GM12878 (cell line): Measurements from ENCODE around the gene DISC1. TPM values are rescaled to one million over a fixed set of nuclear protein-coding genes. Genes with fewer than 3 reads are reported as not detected.
"Not testable (repeated sequence)": the region's sequence is repeated elsewhere in the genome, so short reads cannot be mapped to it uniquely, and the experiment has no call there.

Experiments
- ATAC-seq: fragments of 200-7000 bp; cut with Tn5 transposase; 3 replicates; pipeline ENCODE4 v1.9.1; 2020; ENCODE audit warnings: mild to moderate bottlenecking, moderate library complexity
- BruUV-seq: library from RNA; stranded (reverse); fragments of 400-500 nt; replicated peaks from 2 replicates; lab custom pipeline; 2021; lab: Mats Ljungman, UMichigan
- CTCF ChIA-PET: fragments of 300-600 bp; sonication (Branson Sonifier 250); formaldehyde crosslinking; extraction: SDS; loops from one replicate; lab custom pipeline; 2021; ENCODE audit warnings: inconsistent platforms; lab: Yijun Ruan, JAX
- POLR2A ChIA-PET: fragments of 350-600 bp; formaldehyde crosslinking; extraction: SDS; loops from one replicate; lab custom pipeline; 2021; ENCODE audit warnings: inconsistent platforms; lab: Charles Lee
- RAD21 ChIA-PET: fragments of 300-600 bp; sonication (Branson Sonifier 250); formaldehyde crosslinking; loops from one replicate; lab custom pipeline; 2023; ENCODE audit warnings: antibody characterized with exemption; ENCODE audit not compliant: unreplicated experiment; lab: Charles Lee
- SMC1A ChIA-PET: fragments of 300-600 bp; sonication (Branson Sonifier 250); formaldehyde crosslinking; loops from one replicate; lab custom pipeline; 2023; ENCODE audit not compliant: unreplicated experiment, uncharacterized antibody; lab: Charles Lee
- DNase-seq: peaks from one replicate; pipeline ENCODE4 v3.0.0-alpha.2; 2011; ENCODE audit warnings: low read depth, low spot score
- FAIRE-seq: peaks from 3 replicates; lab custom pipeline; 2011; peaks lifted over from hg19 to GRCh38; lab: Jason Lieb, UNC
- H2AFZ ChIP-seq: 2 replicates; pipeline ENCODE4 v1.6.0; 2011; ENCODE audit warnings: low read depth, low read length, control low read depth; ENCODE audit not compliant: control insufficient read depth
- H3K27ac ChIP-seq: 2 replicates; pipeline ENCODE4 v1.5.1; 2011; ENCODE audit warnings: control low read depth; ENCODE audit not compliant: control insufficient read depth, insufficient read depth
- H3K27me3 ChIP-seq, 2 experiments: replicated peaks in 1 of 2; 2 replicates each; pipeline versions ENCODE4 v1.6.0 to v1.6.1; 2011; ENCODE audit warnings: low read length in 1 of 2; ENCODE audit not compliant: control insufficient read depth in 2 of 2, insufficient read depth in 2 of 2
- H3K36me3 ChIP-seq, 2 experiments: 2 replicates each; pipeline ENCODE4 v1.5.1; 2011; ENCODE audit warnings: low read length in 1 of 2; ENCODE audit not compliant: control insufficient read depth in 2 of 2, insufficient read depth in 2 of 2
- H3K4me1 ChIP-seq: 2 replicates; pipeline ENCODE4 v1.6.1; 2011; ENCODE audit warnings: mild to moderate bottlenecking, low read length, moderate library complexity, mixed read lengths; ENCODE audit not compliant: control insufficient read depth, insufficient read depth
- H3K4me2 ChIP-seq: 2 replicates; pipeline ENCODE4 v1.6.0; 2011; ENCODE audit warnings: control low read depth; ENCODE audit not compliant: control insufficient read depth, insufficient read depth
- H3K4me3 ChIP-seq: fragments of 200-600 bp; sonication (generic); 2 replicates; pipeline ENCODE4 v1.5.1; 2016
- H3K79me2 ChIP-seq: 2 replicates; pipeline ENCODE4 v1.6.0; 2011; ENCODE audit warnings: low read length; ENCODE audit not compliant: control insufficient read depth, insufficient read depth
- H3K9ac ChIP-seq: 2 replicates; pipeline ENCODE4 v1.8.0; 2011; ENCODE audit warnings: low read length, control low read depth, mixed read lengths; ENCODE audit not compliant: control insufficient read depth, insufficient read depth
- H3K9me3 ChIP-seq: replicated peaks from 3 replicates; pipeline ENCODE4 v1.5.1; 2011; ENCODE audit warnings: mild to moderate bottlenecking, low read length; ENCODE audit not compliant: control insufficient read depth, insufficient read depth
- H4K20me1 ChIP-seq: 2 replicates; pipeline ENCODE4 v1.6.0; 2011; ENCODE audit not compliant: control insufficient read depth, insufficient read depth
- WGBS: methylation state at CpG from one replicate; pipeline ENCODE4 v1.1.6; 2016; ENCODE audit warnings: low lambda C conversion rate; ENCODE audit not compliant: insufficient replicate concordance, insufficient coverage; ENCODE audit errors: missing lambda C conversion rate; 5-methylcytosine and 5-hydroxymethylcytosine counted together
- in situ Hi-C: fragments of 300-500 bp; cut with MboI; formaldehyde crosslinking; loops from 9 replicates; pipeline ENCODE4 v1.14.3; 2018; ENCODE audit warnings: mixed read lengths
- intact Hi-C: fragments of 100-400 bp; cut with micrococcal nuclease; formaldehyde crosslinking; loops from one replicate; pipeline ENCODE4 v1.14.2; 2022; ENCODE audit not compliant: unreplicated experiment
- polyA plus RNA-seq, 11 experiments: library from polyadenylated mRNA; depleted of rRNA in 4 of 11; unstranded in 6 of 11; stranded (reverse) in 5 of 11; fragments of >200 nt; fragmentation: Nextera tagmentation in 4 of 11; fragmentation: Illumina TruSeq in 1 of 11; extraction: Ambion mirVana in 4 of 11; extraction: Trizol in 1 of 11; gene quantifications; 1 replicate in 1 of 11; 2 replicates in 10 of 11; pipeline versions ENCODE4 v1.2.1 to v1.2.3, GENCODE V29; 2011 to 2016; ENCODE audit warnings: inconsistent platforms in 2 of 11, missing spikeins in 2 of 11, low read depth in 1 of 11
- total RNA-seq, 4 experiments: library from RNA; depleted of rRNA in 3 of 4; stranded (reverse); fragments of >200 nt in 3 of 4; fragmentation: Illumina TruSeq in 1 of 4; extraction: Trizol in 1 of 4; gene quantifications; 2 replicates each; pipeline versions ENCODE4 v1.2.1 to v1.2.3, GENCODE V29; 2013 to 2021

The DISC1 gene
- total and polyA plus RNA-seq, 10 of the 15 experiments (the other 5 are each of a cell fraction or from before 2014, with no cell fraction given): 0.05 to 0.72 (median 0.19) TPM; not detected in 1

DNA sequence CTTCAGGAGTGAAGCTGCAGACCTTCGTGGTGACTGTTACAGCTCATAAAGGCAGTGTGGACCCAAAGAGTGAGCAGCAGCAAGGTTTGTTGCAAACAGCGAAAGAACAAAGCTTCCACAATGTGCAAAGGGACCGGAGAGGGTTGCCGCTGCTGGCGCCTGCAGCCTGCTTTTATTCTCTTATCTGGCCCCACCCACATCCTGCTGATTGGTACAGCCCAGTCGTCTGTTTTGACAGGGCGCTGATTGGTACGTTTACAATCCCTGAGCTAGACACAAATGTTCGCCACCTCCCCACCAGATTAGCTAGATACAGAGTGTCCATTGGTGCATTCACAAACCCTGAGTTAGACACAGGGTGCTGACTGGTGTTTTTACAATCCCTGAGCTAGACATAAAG is 14.9 kb downstream of the DISC1 start:
- CTCF ChIA-PET, BruUV-seq, RAD21 ChIA-PET, DNase-seq, H3K27me3 ChIP-seq, H3K4me2 ChIP-seq, H3K4me3 ChIP-seq, H2AFZ ChIP-seq, H3K9me3 ChIP-seq, H3K79me2 ChIP-seq, H3K36me3 ChIP-seq, intact Hi-C loops, H3K4me1 ChIP-seq, H4K20me1 ChIP-seq, in situ Hi-C loops, H3K9ac ChIP-seq, H3K27ac ChIP-seq, FAIRE-seq, SMC1A ChIA-PET, ATAC-seq, POLR2A ChIA-PET: not testable (repeated sequence)
- WGBS: 69% methylated on average over 9 of the region's 9 CpGs

DNA sequence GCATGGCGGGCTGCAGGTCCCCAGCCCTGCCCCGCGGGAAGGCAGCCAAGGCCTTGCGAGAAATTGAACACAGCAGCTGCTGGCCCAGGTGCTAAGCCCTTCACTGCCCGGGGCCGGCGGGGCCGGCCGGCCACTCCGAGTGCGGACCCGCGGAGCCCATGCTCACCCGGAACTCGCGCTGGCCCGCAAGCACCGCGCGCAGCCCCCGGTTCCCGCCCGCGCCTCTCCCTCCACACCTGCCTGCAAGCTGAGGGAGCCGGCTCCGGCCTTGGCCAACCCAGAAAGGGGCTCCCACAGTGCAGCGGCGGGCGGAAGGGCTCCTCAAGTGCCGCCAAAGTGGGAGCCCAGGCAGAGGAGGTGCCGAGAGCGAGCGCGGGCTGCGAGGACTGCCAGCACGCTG is 15.5 kb downstream of the DISC1 start:
- H3K4me2 ChIP-seq, H2AFZ ChIP-seq, H3K36me3 ChIP-seq, intact Hi-C loops, DNase-seq, FAIRE-seq, BruUV-seq, H3K9me3 ChIP-seq, SMC1A ChIA-PET, H3K9ac ChIP-seq, ATAC-seq, H4K20me1 ChIP-seq, H3K27me3 ChIP-seq, RAD21 ChIA-PET, H3K27ac ChIP-seq, CTCF ChIA-PET, H3K79me2 ChIP-seq, H3K4me1 ChIP-seq, in situ Hi-C loops, H3K4me3 ChIP-seq: not testable (repeated sequence)
- 78% methylated on average over 36 of the region's 36 CpGs for WGBS
- POLR2A ChIA-PET: interaction anchor here (0.5 kb wide), 1 partner anchor 83 kb away, joined by 4 read pairs; no protein-coding TSS in a partner anchor
